Raji (cell line): ENCODE data around the gene TENM3.

ENCODE experiments used
- POLR2A ChIP-seq: IDR thresholded peaks from 2 replicates; pipeline ENCODE4 v1.6.1; 2011; ENCODE audit warnings: low read depth, low read length, control low read depth; ENCODE audit not compliant: insufficient read depth

Gene TENM3

DNA sequence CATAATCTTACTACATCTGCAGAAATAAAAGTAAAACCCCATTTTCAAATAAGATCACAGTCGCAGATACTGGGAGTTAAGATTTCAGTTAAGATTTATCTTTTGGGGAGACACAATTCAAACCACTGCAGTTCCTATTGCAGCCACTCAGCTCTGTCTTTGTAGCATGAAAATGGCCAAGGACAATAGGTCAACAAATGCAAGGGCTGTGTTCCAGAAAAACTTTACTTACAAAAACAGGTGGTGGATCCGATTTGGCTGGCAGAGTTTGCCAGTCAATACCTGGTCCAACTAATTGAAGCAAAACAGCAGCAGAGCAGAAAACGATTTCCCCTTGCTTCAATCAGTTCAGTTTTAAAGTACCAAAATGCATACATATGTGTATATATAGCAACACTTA lies 77.4 kb downstream of the TENM3 start:
- TF ChIP-seq POLR2A, result no peak

DNA sequence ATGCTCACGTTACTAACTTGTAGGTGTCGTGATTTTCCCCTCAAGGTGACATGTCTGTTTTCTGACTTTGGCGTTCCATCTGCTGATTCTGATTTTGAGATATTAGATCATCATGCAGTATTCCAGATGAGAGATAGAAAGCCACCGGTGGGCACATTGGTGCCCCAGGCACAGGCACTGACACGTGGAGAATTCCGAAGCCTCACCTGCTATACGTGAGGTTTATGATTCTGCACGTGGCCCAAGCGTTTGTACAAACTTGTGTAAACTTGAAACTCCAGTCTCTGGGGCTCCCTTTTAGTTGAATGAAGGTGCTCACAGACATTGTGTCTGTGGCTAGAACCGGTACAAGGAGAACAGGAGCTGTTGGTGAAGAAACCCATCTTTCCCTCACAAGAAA lies 81.1 kb downstream of the TENM3 start:
- TF ChIP-seq POLR2A, result no peak

GRCh38 chr4:182325397-182325796 lies 82.2 kb downstream of the TENM3 start:
- TF ChIP-seq POLR2A, result no peak

DNA sequence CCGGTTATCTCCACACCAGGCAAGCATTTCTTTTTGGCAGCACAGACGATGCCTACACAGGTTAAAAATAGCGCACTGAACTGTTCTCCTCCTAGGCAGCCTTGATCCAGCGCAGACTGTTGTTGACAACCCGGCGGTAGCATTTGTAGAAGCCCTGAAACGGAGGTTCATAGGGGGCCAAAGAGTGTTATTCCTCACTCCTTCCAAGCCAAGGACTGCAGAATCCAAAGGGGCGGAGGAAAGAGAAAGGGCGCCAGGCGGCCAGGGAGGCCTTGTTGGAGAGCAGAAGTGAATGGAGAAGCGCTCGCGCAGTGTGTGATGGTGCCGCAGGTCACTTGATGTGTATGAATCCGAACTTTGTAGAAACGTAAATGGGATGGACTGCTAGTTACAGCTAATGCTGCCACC lies 82.7 kb downstream of the TENM3 start:
- TF ChIP-seq POLR2A, result no peak

DNA sequence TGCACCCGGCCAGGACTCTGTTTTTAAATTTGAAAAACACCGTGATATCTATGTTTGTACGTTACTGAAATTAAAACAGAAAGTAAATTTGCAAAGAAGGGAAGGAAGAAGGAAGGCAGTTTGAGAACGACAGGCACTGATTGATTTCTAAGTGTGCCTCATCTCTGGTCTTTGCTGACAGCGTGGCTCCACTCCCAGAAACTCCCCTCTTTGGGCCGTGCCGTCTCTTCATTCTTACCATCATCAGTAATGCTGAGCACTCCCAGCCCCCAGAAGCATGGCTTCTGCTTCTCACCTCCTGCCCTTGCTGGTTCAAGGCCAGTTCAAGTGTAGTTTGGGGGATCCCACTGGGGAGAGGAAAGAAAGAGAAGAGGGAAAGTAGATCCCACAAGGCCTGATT lies 85.3 kb downstream of the TENM3 start:
- no peak for TF ChIP-seq POLR2A

- TF ChIP-seq POLR2A, result no peak
These were observed 94.2 kb downstream of the TENM3 start for GRCh38 chr4:182337366-182337765.

- no peak for TF ChIP-seq POLR2A
These were observed 94.9 kb downstream of the TENM3 start for GRCh38 chr4:182338063-182338462.

DNA sequence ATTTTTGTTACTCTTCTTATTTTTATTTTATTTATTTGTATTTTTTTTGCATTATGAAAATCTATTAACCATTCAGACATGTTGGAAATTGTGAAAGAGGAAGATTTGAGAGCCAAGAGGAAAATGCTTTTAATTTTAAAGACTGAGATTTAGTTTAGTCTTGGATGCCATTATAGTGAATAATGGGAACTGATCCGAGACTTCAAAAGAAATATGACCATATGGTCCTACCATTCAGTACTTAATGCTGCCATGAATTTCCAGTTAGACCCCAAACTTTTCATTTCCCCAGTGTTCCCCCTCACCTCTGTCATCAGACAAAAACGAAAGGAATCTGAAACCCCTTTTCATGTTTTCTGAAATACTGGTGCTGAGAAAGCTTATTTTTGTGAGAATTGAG lies 95.5 kb downstream of the TENM3 start:
- TF ChIP-seq POLR2A, result no peak

DNA sequence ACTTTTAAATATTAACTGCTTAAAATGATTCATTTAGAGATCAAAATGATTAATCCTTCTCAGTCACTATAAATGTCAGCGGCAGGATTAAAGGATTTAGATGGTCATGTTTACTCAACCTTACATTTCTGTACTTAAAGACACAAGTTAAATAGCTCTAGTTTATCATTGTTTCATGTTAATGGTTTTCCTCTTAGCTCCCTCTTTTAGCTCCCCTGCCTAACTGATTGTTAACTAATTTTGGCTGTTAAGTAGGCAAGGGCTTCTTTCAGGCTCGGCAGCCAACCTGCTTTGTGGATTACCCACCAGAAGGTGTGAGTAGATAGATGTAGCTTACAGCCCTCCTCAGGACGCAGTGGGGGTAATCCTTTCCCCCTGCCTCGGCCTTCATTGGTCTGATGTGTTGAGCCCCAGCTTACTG lies 96.0 kb downstream of the TENM3 start:
- TF ChIP-seq POLR2A, result no peak

GRCh38 chr4:182343453-182343852 lies 100.3 kb downstream of the TENM3 start:
- no peak for TF ChIP-seq POLR2A

DNA sequence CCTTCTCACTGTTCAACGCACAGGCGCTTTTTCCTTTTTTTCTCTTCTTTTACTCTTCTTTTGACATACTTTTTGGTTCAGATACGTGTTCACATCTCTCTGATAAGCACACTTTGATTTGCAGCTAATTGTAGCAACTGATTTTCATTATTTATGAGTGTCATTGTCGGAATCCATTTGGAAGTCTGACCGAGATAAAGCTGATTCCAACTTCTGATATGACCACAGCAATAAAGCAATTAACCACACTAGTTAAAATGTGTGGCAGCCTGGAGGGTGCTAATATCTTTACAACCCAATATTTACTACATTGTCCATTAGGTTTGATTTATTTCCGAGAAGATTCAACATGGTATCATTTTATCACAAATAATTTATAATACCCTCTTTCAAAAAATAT lies 101.8 kb downstream of the TENM3 start:
- TF ChIP-seq POLR2A, result no peak

GRCh38 chr4:182346250-182346649 lies 103.0 kb downstream of the TENM3 start:
- no peak for TF ChIP-seq POLR2A

DNA sequence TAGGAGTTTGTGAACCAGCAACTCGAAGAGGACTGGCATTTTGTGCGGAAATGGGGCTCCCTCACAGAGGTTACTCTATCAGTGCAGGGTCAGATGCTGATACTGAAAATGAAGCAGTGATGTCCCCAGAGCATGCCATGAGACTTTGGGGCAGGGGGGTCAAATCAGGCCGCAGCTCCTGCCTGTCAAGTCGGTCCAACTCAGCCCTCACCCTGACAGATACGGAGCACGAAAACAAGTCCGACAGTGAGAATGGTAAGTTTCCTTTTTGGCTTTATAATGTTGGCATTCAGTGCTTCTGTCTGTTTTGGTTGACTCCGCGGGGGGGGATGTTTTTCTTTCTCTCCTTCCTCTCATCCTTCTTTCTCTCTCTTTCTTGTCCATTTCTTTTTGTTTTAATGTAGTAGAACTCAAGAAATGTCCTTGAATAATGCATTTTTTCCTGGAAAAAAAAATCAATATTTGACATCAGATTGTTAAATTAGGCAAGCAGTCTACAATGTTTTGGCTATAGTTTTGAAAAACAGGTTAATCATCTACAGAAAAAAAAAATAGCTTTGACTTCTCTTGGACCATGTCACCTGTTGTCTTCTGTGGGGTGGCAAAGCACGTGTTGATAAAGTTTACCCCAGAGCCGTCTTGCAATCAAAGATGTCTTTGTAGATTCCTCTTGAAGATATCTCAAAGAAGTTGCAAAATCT lies 103.6 kb downstream of the TENM3 start:
- no peak for TF ChIP-seq POLR2A

- no peak for TF ChIP-seq POLR2A
These were observed 105.7 kb downstream of the TENM3 start for GRCh38 chr4:182348779-182349326.

DNA sequence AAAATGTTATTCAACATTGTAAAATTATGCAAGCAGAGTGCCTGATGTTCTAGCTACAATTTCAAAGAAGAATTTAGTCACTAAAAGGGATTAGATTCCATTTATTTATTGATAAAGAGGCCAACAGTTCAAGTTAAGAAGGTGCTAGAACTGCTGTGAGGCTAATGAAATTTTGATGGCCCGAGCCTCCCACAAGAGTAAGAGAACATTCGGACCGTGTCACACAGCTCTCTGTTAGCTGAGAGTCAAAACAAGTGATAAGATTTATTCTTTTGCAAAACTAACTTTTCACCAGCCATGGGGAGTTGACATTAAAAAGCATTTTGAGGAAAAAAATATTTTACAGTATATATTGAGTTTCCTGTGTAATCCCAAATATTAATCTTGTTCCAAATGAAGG lies 106.8 kb downstream of the TENM3 start:
- TF ChIP-seq POLR2A, result no peak

- no peak for TF ChIP-seq POLR2A
These were observed 108.3 kb downstream of the TENM3 start for GRCh38 chr4:182351485-182351884.

DNA sequence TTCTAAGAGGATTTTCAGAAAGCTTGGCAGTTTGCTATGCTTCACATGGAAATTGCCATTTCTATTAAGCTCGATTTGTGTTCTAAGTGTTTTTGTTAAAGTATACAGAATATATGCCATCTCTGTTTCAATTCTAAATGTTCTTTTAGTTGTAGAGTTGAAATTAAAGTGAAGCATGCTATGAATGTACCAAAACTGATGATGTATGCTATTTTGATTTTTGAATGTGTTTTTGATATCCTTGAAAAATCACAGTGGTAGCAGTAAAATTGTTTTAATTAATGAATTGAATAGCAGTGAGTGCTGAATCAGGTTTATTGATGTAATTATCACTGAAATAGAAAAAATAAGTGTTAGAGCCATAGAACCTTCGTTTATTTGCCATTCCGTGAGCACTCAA lies 110.9 kb downstream of the TENM3 start:
- no peak for TF ChIP-seq POLR2A
